Esophagus squamous epithelium (tissue), 4 donors: ENCODE results near the gene COX7A2.

Source experiments
- POLR2A ChIP-seq, 4 donors: fragments of 450-650 bp; IDR thresholded peaks; one replicate each; pipeline ENCODE4 v1.6.1; 2017; ENCODE audit warnings: antibody characterized with exemption in 4 of 4, mild to moderate bottlenecking in 4 of 4, moderate library complexity in 3 of 4
- TF ChIP-seq, protein P1 (sequence below), 6 experiments: fragments of 450-650 bp in 4 of 6; fragments of 200-600 bp in 2 of 6; sonication (generic) in 2 of 6; IDR thresholded peaks; one replicate each; pipeline ENCODE4 v1.5.1; 2016 to 2019; ENCODE audit warnings: antibody characterized with exemption in 6 of 6, mild to moderate bottlenecking in 4 of 6, moderate library complexity in 4 of 6

DNA sequence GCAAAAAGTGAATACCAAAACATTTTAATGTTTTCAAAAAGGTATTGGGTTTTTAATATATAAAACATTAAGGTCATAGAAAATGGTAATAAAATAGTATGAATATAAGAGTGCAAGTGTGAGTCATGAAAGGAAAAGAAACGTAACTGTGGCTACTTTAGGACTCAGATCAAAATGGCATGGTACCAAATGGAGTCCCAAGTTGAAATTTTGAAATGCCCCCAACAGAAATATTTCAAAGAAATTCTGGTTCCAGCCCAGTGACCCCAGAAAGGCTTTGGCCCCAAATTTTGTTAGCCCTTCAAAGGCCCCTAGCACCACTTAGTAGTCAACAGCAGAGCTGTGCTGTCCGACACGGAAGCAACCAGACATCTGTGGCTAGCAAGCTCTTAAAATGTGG is 43.7 kb downstream of the COX7A2 start:
- no peak for TF ChIP-seq POLR2A (IDR thresholded peaks at IDR 0.05)
- TF ChIP-seq, protein P1, sequence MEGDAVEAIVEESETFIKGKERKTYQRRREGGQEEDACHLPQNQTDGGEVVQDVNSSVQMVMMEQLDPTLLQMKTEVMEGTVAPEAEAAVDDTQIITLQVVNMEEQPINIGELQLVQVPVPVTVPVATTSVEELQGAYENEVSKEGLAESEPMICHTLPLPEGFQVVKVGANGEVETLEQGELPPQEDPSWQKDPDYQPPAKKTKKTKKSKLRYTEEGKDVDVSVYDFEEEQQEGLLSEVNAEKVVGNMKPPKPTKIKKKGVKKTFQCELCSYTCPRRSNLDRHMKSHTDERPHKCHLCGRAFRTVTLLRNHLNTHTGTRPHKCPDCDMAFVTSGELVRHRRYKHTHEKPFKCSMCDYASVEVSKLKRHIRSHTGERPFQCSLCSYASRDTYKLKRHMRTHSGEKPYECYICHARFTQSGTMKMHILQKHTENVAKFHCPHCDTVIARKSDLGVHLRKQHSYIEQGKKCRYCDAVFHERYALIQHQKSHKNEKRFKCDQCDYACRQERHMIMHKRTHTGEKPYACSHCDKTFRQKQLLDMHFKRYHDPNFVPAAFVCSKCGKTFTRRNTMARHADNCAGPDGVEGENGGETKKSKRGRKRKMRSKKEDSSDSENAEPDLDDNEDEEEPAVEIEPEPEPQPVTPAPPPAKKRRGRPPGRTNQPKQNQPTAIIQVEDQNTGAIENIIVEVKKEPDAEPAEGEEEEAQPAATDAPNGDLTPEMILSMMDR (IDR thresholded peaks at IDR 0.05), result no peak
